Stimulated activated CD8-positive, alpha-beta memory T cell treated with anti-CD3 and anti-CD28 coated beads, Interleukin-12 subunit alpha, Interleukin-12 subunit beta, amount 100 ng/mL, for 24 hours (primary cell): ENCODE data around the gene DEGS2.
"Not testable (repeated sequence)": the region's sequence is repeated elsewhere in the genome, so short reads cannot be mapped to it uniquely, and the experiment has no call there.

ENCODE experiments used
- DNase-seq: peaks from one replicate; pipeline ENCODE4 v3.0.0-alpha.2; 2020; ENCODE audit errors: extremely low read depth

DEGS2 gene

GRCh38 chr14:100159094-100159864, at the start of gene DEGS2:
TSS of gene DEGS2 (minus strand) at chr14:100159645. CDS start at chr14:100159587, 58 bp downstream.
- DNase-seq, result no peak

GRCh38 chr14:100208136-100208535, 48.7 kb upstream of the DEGS2 start:
- not testable (repeated sequence) for DNase-seq

GRCh38 chr14:100207588-100207987, 48.1 kb upstream of the DEGS2 start:
- DNase-seq, result not testable (repeated sequence)

GRCh38 chr14:100204835-100205167, 45.4 kb upstream of the DEGS2 start:
- not testable (repeated sequence) for DNase-seq

- DNase-seq, result no peak
These were observed 44.8 kb upstream of the DEGS2 start for GRCh38 chr14:100203962-100204834.

GRCh38 chr14:100203146-100203545, 43.7 kb upstream of the DEGS2 start:
- no peak for DNase-seq

GRCh38 chr14:100202712-100203111, 43.3 kb upstream of the DEGS2 start:
- DNase-seq, result no peak

- DNase-seq, result no peak
These were observed 42.3 kb upstream of the DEGS2 start for GRCh38 chr14:100201701-100202100.

- DNase-seq, result no peak
These were observed 40.9 kb upstream of the DEGS2 start for GRCh38 chr14:100200311-100200710.

GRCh38 chr14:100199240-100199860, 39.9 kb upstream of the DEGS2 start:
- DNase-seq, result no peak

- no peak for DNase-seq
These were observed 34.2 kb upstream of the DEGS2 start for GRCh38 chr14:100193417-100194357.

- DNase-seq, result peak; percentile 99
These were observed 33.4 kb upstream of the DEGS2 start for GRCh38 chr14:100192672-100193416.

GRCh38 chr14:100192250-100192671, 32.8 kb upstream of the DEGS2 start:
- no peak for DNase-seq

- no peak for DNase-seq
These were observed 32.3 kb upstream of the DEGS2 start for GRCh38 chr14:100191584-100192249.

GRCh38 chr14:100190126-100190525, 30.7 kb upstream of the DEGS2 start:
- DNase-seq, result no peak

GRCh38 chr14:100188392-100189030, 29.1 kb upstream of the DEGS2 start:
- DNase-seq, result no peak

GRCh38 chr14:100187247-100187833, 27.9 kb upstream of the DEGS2 start:
- no peak for DNase-seq

- DNase-seq, result not testable (repeated sequence)
These were observed 22.6 kb upstream of the DEGS2 start for GRCh38 chr14:100181876-100182551.
